Bronchial epithelial cell (primary cell): ENCODE data around the gene TMEM150C. TPM values are rescaled to one million over a fixed set of nuclear protein-coding genes. Genes with fewer than 3 reads are reported as not detected.
A peak's percentile ranks its signal among the peaks of the same experiment; 100 is the strongest.

Experiments
- DNase-seq: peaks from one replicate; pipeline ENCODE4 v3.0.0-alpha.2; 2010; ENCODE audit warnings: low read depth
- FAIRE-seq: peaks from 2 replicates; lab custom pipeline; 2011; peaks lifted over from hg19 to GRCh38; lab: Jason Lieb, UNC
- H3K27me3 ChIP-seq: 2 replicates; pipeline ENCODE4 v1.5.1; 2011; ENCODE audit warnings: low read length; ENCODE audit not compliant: control insufficient read depth, insufficient read depth
- H3K36me3 ChIP-seq: 2 replicates; pipeline ENCODE4 v1.5.1; 2011; ENCODE audit warnings: low read length; ENCODE audit not compliant: control insufficient read depth, insufficient read depth
- H3K4me3 ChIP-seq: 2 replicates; pipeline ENCODE4 v1.5.1; 2011; ENCODE audit warnings: mild to moderate bottlenecking, low read depth, low read length, control low read depth
- CTCF ChIP-seq: IDR thresholded peaks from 2 replicates; pipeline ENCODE4 v1.5.1; 2011; ENCODE audit warnings: mild to moderate bottlenecking, moderate library complexity, low read length, control low read depth, inconsistent platforms; ENCODE audit not compliant: insufficient read depth, severe bottlenecking
- total RNA-seq: library from RNA; depleted of rRNA; stranded (reverse); fragments of >200 nt; gene quantifications from 2 replicates; pipeline ENCODE4 v1.2.1, GENCODE V29; 2014

The TMEM150C gene
- total RNA-seq, 1 donor from 2014 or later, result under 0.01 TPM

- no peaks in the 10 kb centered on the region for H3K27me3 ChIP-seq
- TF ChIP-seq CTCF, result no peak
- FAIRE-seq, result no peak
- peak; percentile 45 for DNase-seq
- no peaks in the 10 kb centered on the region for H3K36me3 ChIP-seq
- no peak overlapping the region for H3K4me3 ChIP-seq
These were observed 91.9 kb downstream of the TMEM150C start for GRCh38 chr4:82469791-82470345.

GRCh38 chr4:82467471-82467870 lies 94.3 kb downstream of the TMEM150C start:
- DNase-seq, result no peak
- no peak overlapping the region for H3K4me3 ChIP-seq
- no peak for FAIRE-seq
- H3K27me3 ChIP-seq, result no peaks in the 10 kb centered on the region
- no peaks in the 10 kb centered on the region for H3K36me3 ChIP-seq
- no peak for TF ChIP-seq CTCF

- Histone ChIP-seq H3K27me3 (no peaks in the 10 kb centered on the region), H3K4me3 (no peak overlapping the region), H3K36me3 (peaks cover 5% of the 10 kb centered on the region)
- FAIRE-seq (no peak), DNase-seq (no peak)
- no peak for TF ChIP-seq CTCF
These were observed 98.6 kb downstream of the TMEM150C start for GRCh38 chr4:82463221-82463620.

- DNase-seq, result peak; percentile 72
- Histone ChIP-seq H3K36me3 (peaks cover 7% of the 10 kb centered on the region), H3K27me3 (no peaks in the 10 kb centered on the region), H3K4me3 (no peak overlapping the region)
- TF ChIP-seq CTCF, result peak; percentile 78
- no peak for FAIRE-seq
These were observed 99.4 kb downstream of the TMEM150C start for GRCh38 chr4:82462415-82462831.

GRCh38 chr4:82461710-82462109 lies 100.1 kb downstream of the TMEM150C start:
- Histone ChIP-seq H3K27me3 (no peaks in the 10 kb centered on the region), H3K36me3 (peaks cover 12% of the 10 kb centered on the region), H3K4me3 (no peak overlapping the region)
- no peak for DNase-seq
- no peak for FAIRE-seq
- TF ChIP-seq CTCF, result no peak

GRCh38 chr4:82458729-82459128 lies 103.1 kb downstream of the TMEM150C start:
- H3K27me3 ChIP-seq, result no peaks in the 10 kb centered on the region
- H3K4me3 ChIP-seq, result no peak overlapping the region
- DNase-seq (no peak), FAIRE-seq (no peak)
- H3K36me3 ChIP-seq, result peaks cover 13% of the 10 kb centered on the region
- no peak for TF ChIP-seq CTCF
